Fibroblast of the aortic adventitia (primary cell): ENCODE data around the gene PTTG1IP. TPM values are rescaled to one million over a fixed set of nuclear protein-coding genes. Genes with fewer than 3 reads are reported as not detected.

Experiments used
- DNase-seq: peaks from one replicate; pipeline ENCODE4 v3.0.0-alpha.2; 2010; ENCODE audit warnings: low read depth
- H3K4me3 ChIP-seq: 2 replicates; pipeline ENCODE4 v1.5.1; 2011; ENCODE audit warnings: low read depth, mild to moderate bottlenecking, control low read depth, low read length, moderate library complexity
- CTCF ChIP-seq: IDR thresholded peaks from 2 replicates; pipeline ENCODE4 v1.5.1; 2011; ENCODE audit warnings: mild to moderate bottlenecking, low read length, control low read depth, inconsistent platforms; ENCODE audit not compliant: insufficient read depth
- total RNA-seq: library from RNA; depleted of rRNA; stranded (reverse); fragments of >200 nt; gene quantifications from 2 replicates; pipeline ENCODE4 v1.2.3, GENCODE V29; 2012; ENCODE audit warnings: low replicate concordance

PTTG1IP gene
- total RNA-seq, 1 donor: 226 TPM

GRCh38 chr21:44872323-44872648 lies 1.2 kb downstream of the PTTG1IP start:
- H3K4me3 ChIP-seq: peak overlapping the region; percentile 94
- no peak for DNase-seq
- TF ChIP-seq CTCF: no peak

- peak overlapping the region; percentile 94 for H3K4me3 ChIP-seq
- DNase-seq: peak; percentile 91
- no peak for TF ChIP-seq CTCF
Observed at GRCh38 chr21:44871576-44872269, 1.8 kb downstream of the PTTG1IP start.

GRCh38 chr21:44870748-44871495 lies 2.6 kb downstream of the PTTG1IP start:
- peak overlapping the region; percentile 94 for H3K4me3 ChIP-seq
- DNase-seq: no peak
- TF ChIP-seq CTCF: no peak

GRCh38 chr21:44869781-44870747 lies 3.4 kb downstream of the PTTG1IP start:
- DNase-seq: peak; percentile 96
- peak overlapping the region; percentile 50 for H3K4me3 ChIP-seq
- TF ChIP-seq CTCF: no peak

- DNase-seq: no peak
- TF ChIP-seq CTCF: no peak
- no peak overlapping the region for H3K4me3 ChIP-seq
Observed at GRCh38 chr21:44868707-44869106, 4.8 kb downstream of the PTTG1IP start.

GRCh38 chr21:44867999-44868700 lies 5.3 kb downstream of the PTTG1IP start:
- no peak for DNase-seq
- no peak for TF ChIP-seq CTCF
- H3K4me3 ChIP-seq: no peak overlapping the region
